MG63 (cell line): ENCODE data around the gene ACKR2. TPM values are rescaled to one million over a fixed set of nuclear protein-coding genes. Genes with fewer than 3 reads are reported as not detected.
"Not testable (repeated sequence)": the region's sequence is repeated elsewhere in the genome, so short reads cannot be mapped to it uniquely, and the experiment has no call there.

Experiments used
- DNase-seq: peaks from one replicate; pipeline ENCODE4 v3.0.0-alpha.2; 2020
- H3K27me3 ChIP-seq: fragments of 250-450 bp; sonication (Bioruptor Pico); 2 replicates; pipeline ENCODE4 v1.5.1; 2020; ENCODE audit warnings: mild to moderate bottlenecking, moderate library complexity
- H3K36me3 ChIP-seq: fragments of 250-450 bp; sonication (Bioruptor Pico); 2 replicates; pipeline ENCODE4 v1.5.1; 2020; ENCODE audit warnings: mild to moderate bottlenecking, moderate library complexity
- H3K4me3 ChIP-seq: fragments of 250-450 bp; sonication (Bioruptor Pico); 2 replicates; pipeline ENCODE4 v1.5.1; 2020; ENCODE audit warnings: mild to moderate bottlenecking, moderate library complexity
- H3K9me3 ChIP-seq: fragments of 250-450 bp; sonication (Bioruptor Pico); 2 replicates; pipeline ENCODE4 v1.5.1; 2020; ENCODE audit warnings: mild to moderate bottlenecking, moderate library complexity
- total RNA-seq: library from RNA; depleted of rRNA; stranded (reverse); fragments of >200 nt; shearing (Covaris generic); gene quantifications from 2 replicates; pipeline ENCODE4 v1.2.3, GENCODE V29; 2014; ENCODE audit warnings: low replicate concordance

ACKR2 gene
- total RNA-seq, 1 experiment from 2014 or later, result not detected

- Histone ChIP-seq H3K9me3 (no peaks in the 10 kb centered on the region), H3K27me3 (no peaks in the 10 kb centered on the region), H3K36me3 (no peaks in the 10 kb centered on the region), H3K4me3 (no peak overlapping the region)
- DNase-seq, result no peak
Observed at GRCh38 chr3:42867138-42867537, 57.9 kb downstream of the ACKR2 start.

- H3K9me3 ChIP-seq, result no peaks in the 10 kb centered on the region
- H3K27me3 ChIP-seq, result no peaks in the 10 kb centered on the region
- DNase-seq, result no peak
- H3K4me3 ChIP-seq, result no peak overlapping the region
- no peaks in the 10 kb centered on the region for H3K36me3 ChIP-seq
Observed at GRCh38 chr3:42868841-42869240, 59.6 kb downstream of the ACKR2 start.

- no peak for DNase-seq
- Histone ChIP-seq H3K9me3 (no peaks in the 10 kb centered on the region), H3K4me3 (no peak overlapping the region), H3K27me3 (no peaks in the 10 kb centered on the region), H3K36me3 (no peaks in the 10 kb centered on the region)
Observed at GRCh38 chr3:42871592-42872196, 62.4 kb downstream of the ACKR2 start.

GRCh38 chr3:42872718-42873117 lies 63.5 kb downstream of the ACKR2 start:
- H3K9me3 ChIP-seq, result no peaks in the 10 kb centered on the region
- no peaks in the 10 kb centered on the region for H3K36me3 ChIP-seq
- DNase-seq, result peak; percentile 35
- no peaks in the 10 kb centered on the region for H3K27me3 ChIP-seq
- no peak overlapping the region for H3K4me3 ChIP-seq

GRCh38 chr3:42873221-42873982 lies 64.2 kb downstream of the ACKR2 start:
- no peaks in the 10 kb centered on the region for H3K9me3 ChIP-seq
- no peak for DNase-seq
- no peaks in the 10 kb centered on the region for H3K27me3 ChIP-seq
- no peak overlapping the region for H3K4me3 ChIP-seq
- no peaks in the 10 kb centered on the region for H3K36me3 ChIP-seq

- Histone ChIP-seq H3K4me3 (no peak overlapping the region), H3K36me3 (no peaks in the 10 kb centered on the region), H3K9me3 (no peaks in the 10 kb centered on the region), H3K27me3 (no peaks in the 10 kb centered on the region)
- DNase-seq, result no peak
Observed at GRCh38 chr3:42874749-42875148, 65.5 kb downstream of the ACKR2 start.

- no peaks in the 10 kb centered on the region for H3K36me3 ChIP-seq
- no peak within 1 kb of the TSS for H3K4me3 ChIP-seq
- H3K9me3 ChIP-seq, result no peaks in the 10 kb centered on the region
- no peaks in the 10 kb centered on the region for H3K27me3 ChIP-seq
- DNase-seq, result no peak
Observed at GRCh38 chr3:42875325-42876151, 66.3 kb downstream of the ACKR2 start, which contains the start of gene CYP8B1. Gene CYP8B1, minus strand, starts transcription at chr3:42875879. Its CDS starts 63 bp downstream, at chr3:42875816.

GRCh38 chr3:42876401-42876800 lies 67.2 kb downstream of the ACKR2 start:
- H3K4me3 ChIP-seq, result no peak overlapping the region
- no peaks in the 10 kb centered on the region for H3K27me3 ChIP-seq
- no peak for DNase-seq
- no peaks in the 10 kb centered on the region for H3K36me3 ChIP-seq
- no peaks in the 10 kb centered on the region for H3K9me3 ChIP-seq

GRCh38 chr3:42876940-42877720 lies 67.9 kb downstream of the ACKR2 start:
- H3K4me3 ChIP-seq, result no peak overlapping the region
- H3K27me3 ChIP-seq, result no peaks in the 10 kb centered on the region
- no peak for DNase-seq
- no peaks in the 10 kb centered on the region for H3K36me3 ChIP-seq
- H3K9me3 ChIP-seq, result no peaks in the 10 kb centered on the region

GRCh38 chr3:42877881-42878280 lies 68.6 kb downstream of the ACKR2 start:
- Histone ChIP-seq H3K9me3 (no peaks in the 10 kb centered on the region), H3K36me3 (no peaks in the 10 kb centered on the region), H3K4me3 (no peak overlapping the region), H3K27me3 (no peaks in the 10 kb centered on the region)
- DNase-seq, result no peak

- DNase-seq, result no peak
- no peaks in the 10 kb centered on the region for H3K36me3 ChIP-seq
- no peaks in the 10 kb centered on the region for H3K27me3 ChIP-seq
- H3K9me3 ChIP-seq, result no peaks in the 10 kb centered on the region
- H3K4me3 ChIP-seq, result no peak overlapping the region
Observed at GRCh38 chr3:42880183-42880582, 70.9 kb downstream of the ACKR2 start.

GRCh38 chr3:42880601-42881451 lies 71.6 kb downstream of the ACKR2 start:
- no peaks in the 10 kb centered on the region for H3K36me3 ChIP-seq
- peak overlapping the region; percentile 44 for H3K4me3 ChIP-seq
- no peaks in the 10 kb centered on the region for H3K9me3 ChIP-seq
- no peaks in the 10 kb centered on the region for H3K27me3 ChIP-seq
- peak; percentile 79 for DNase-seq

- DNase-seq, H3K4me3 ChIP-seq, H3K27me3 ChIP-seq, H3K36me3 ChIP-seq, H3K9me3 ChIP-seq: not testable (repeated sequence)
Observed at GRCh38 chr3:42883251-42883930, 74.1 kb downstream of the ACKR2 start.

- Histone ChIP-seq H3K27me3 (no peaks in the 10 kb centered on the region), H3K36me3 (no peaks in the 10 kb centered on the region), H3K9me3 (no peaks in the 10 kb centered on the region), H3K4me3 (no peak overlapping the region)
- DNase-seq, result no peak
Observed at GRCh38 chr3:42884324-42884723, 75.1 kb downstream of the ACKR2 start.

- Histone ChIP-seq H3K36me3 (no peaks in the 10 kb centered on the region), H3K9me3 (no peaks in the 10 kb centered on the region), H3K4me3 (no peak overlapping the region), H3K27me3 (no peaks in the 10 kb centered on the region)
- no peak for DNase-seq
Observed at GRCh38 chr3:42886294-42886822, 77.1 kb downstream of the ACKR2 start.
